ENCODE measurements around the gene DPYD.

Gene DPYD

GRCh38 chr1:97906567-97907241, 14.1 kb downstream of the DPYD start:
- peak; percentile 46 for DNase-seq (ENCODE audit: low spot score)

GRCh38 chr1:97905141-97905940, 15.5 kb downstream of the DPYD start:
- DNase-seq (ENCODE audit: low spot score), result no peak

GRCh38 chr1:97904534-97904933, 16.3 kb downstream of the DPYD start:
- no peak for DNase-seq (ENCODE audit: low spot score)

GRCh38 chr1:97903626-97904025, 17.2 kb downstream of the DPYD start:
- DNase-seq (ENCODE audit: low spot score), result no peak

GRCh38 chr1:97902067-97902466, 18.8 kb downstream of the DPYD start:
- no peak for DNase-seq (ENCODE audit: low spot score)

GRCh38 chr1:97901017-97901658, 19.7 kb downstream of the DPYD start:
- no peak for DNase-seq (ENCODE audit: low spot score)

- no peak for DNase-seq (ENCODE audit: low spot score)
Observed at GRCh38 chr1:97898948-97899347, 21.9 kb downstream of the DPYD start.

GRCh38 chr1:97895278-97895677, 25.6 kb downstream of the DPYD start:
- no peak for DNase-seq (ENCODE audit: low spot score)

- no peak for DNase-seq (ENCODE audit: low spot score)
Observed at GRCh38 chr1:97893844-97894243, 27.0 kb downstream of the DPYD start.

GRCh38 chr1:97886199-97886598, 34.6 kb downstream of the DPYD start:
- no peak for DNase-seq (ENCODE audit: low spot score)

- DNase-seq (ENCODE audit: low spot score), result no peak
Observed at GRCh38 chr1:97883823-97884222, 37.0 kb downstream of the DPYD start.

GRCh38 chr1:97877307-97877706, 43.5 kb downstream of the DPYD start:
- no peak for DNase-seq (ENCODE audit: low spot score)

GRCh38 chr1:97875996-97876395, 44.8 kb downstream of the DPYD start:
- DNase-seq (ENCODE audit: low spot score), result no peak

- no peak for DNase-seq (ENCODE audit: low spot score)
Observed at GRCh38 chr1:97870589-97870988, 50.2 kb downstream of the DPYD start.

GRCh38 chr1:97869441-97869840, 51.4 kb downstream of the DPYD start:
- DNase-seq (ENCODE audit: low spot score), result no peak

GRCh38 chr1:97867127-97867526, 53.7 kb downstream of the DPYD start:
- DNase-seq (ENCODE audit: low spot score), result no peak

- no peak for DNase-seq (ENCODE audit: low spot score)
Observed at GRCh38 chr1:97864615-97865014, 56.2 kb downstream of the DPYD start.

GRCh38 chr1:97853221-97853620, 67.6 kb downstream of the DPYD start:
- DNase-seq (ENCODE audit: low spot score), result no peak

GRCh38 chr1:97849345-97850340, 71.2 kb downstream of the DPYD start:
- peak; percentile 22 for DNase-seq (ENCODE audit: low spot score)

- DNase-seq (ENCODE audit: low spot score), result no peak
Observed at GRCh38 chr1:97845805-97846204, 75.0 kb downstream of the DPYD start.

GRCh38 chr1:97844552-97845089, 76.2 kb downstream of the DPYD start:
- no peak for DNase-seq (ENCODE audit: low spot score)

GRCh38 chr1:97841338-97841737, 79.5 kb downstream of the DPYD start:
- no peak for DNase-seq (ENCODE audit: low spot score)
